CD4-positive, alpha-beta T cell treated with Interleukin-1 beta for 1 hour (primary cell): ENCODE results near the gene CLN6.

Experiments
- DNase-seq, 2 donors: peaks; one replicate each; pipeline ENCODE4 v3.0.0-alpha.2; 2020 to 2022

Gene CLN6

GRCh38 chr15:68229386-68230156, at the start of gene CLN6:
CLN6 (minus strand) TSS chr15:68229728; CDS start chr15:68229584, 144 bp downstream.
- DNase-seq, result peak; percentile 80 to 84

DNA sequence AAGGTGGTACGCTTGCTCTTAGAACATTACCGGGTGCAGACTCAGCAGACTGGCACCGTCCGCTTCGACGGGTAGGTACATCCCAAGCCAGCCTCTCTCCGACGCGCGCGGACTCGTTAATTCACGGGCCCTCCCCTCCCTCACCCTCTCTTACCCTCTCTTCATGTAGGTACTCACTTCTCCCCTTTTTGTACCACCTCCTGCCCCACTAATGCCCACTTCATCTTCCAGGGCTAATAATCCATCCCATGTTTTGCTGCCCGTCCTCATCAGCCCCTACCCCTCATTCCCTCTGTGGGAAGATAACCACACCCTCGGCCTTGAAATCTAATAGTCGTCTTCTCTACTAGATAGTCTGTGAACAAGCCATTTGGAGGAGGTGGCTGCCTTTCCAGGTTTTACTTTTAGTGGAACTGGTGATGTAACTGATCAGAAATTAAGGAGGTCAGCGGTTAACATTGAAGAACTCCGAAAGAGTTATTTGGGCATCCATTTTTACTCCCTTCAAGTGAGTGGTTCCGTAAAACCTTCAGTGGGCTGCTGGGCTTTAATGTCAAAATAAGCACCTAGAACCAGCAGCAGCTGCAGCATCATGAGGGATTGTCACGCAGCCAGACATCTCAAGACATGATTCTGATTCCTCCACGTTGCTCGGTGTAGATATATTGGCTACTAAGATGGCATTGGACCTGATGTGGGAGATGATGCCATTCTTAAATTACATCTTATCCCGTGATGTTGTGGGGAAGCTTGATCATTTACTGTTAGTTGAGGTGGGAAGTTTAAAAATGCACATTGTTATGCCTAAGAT, 49.3 kb upstream of the CLN6 start:
- DNase-seq, result no peak

GRCh38 chr15:68278345-68278594, 48.7 kb upstream of the CLN6 start:
- no peak for DNase-seq

GRCh38 chr15:68277603-68278344, 48.2 kb upstream of the CLN6 start, which contains the start of gene FEM1B:
FEM1B (plus strand) TSS chr15:68277745; CDS start chr15:68278418, 673 bp downstream.
- DNase-seq, result peak; percentile 89 to 90

DNA sequence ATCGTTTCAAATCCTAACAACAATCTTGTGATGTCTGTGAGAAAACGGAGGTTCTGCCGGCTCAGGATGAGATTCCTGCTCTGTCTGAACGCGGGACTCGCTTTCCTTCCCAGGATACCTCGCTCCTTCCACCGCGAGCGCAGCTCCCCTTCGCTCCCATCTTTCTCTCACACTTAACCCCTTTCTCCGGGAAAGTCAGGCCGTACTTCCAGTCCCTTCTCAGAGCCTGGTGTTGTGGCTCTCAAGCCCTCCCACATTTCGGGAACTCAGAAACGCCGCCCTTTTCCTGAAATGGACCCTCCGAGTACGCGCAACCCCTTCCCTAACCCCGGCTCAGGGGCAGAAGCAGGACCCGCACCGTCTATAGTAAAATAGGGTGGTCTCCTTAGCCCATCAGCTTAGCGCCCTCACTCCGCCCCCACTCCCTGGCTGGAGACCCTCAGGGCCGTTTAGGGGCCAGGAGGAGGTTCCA, 47.6 kb upstream of the CLN6 start:
- no peak for DNase-seq

GRCh38 chr15:68276668-68277067, 47.1 kb upstream of the CLN6 start:
- no peak for DNase-seq

- DNase-seq, result no peak
Measured at GRCh38 chr15:68275165-68275746, 45.7 kb upstream of the CLN6 start.

DNA sequence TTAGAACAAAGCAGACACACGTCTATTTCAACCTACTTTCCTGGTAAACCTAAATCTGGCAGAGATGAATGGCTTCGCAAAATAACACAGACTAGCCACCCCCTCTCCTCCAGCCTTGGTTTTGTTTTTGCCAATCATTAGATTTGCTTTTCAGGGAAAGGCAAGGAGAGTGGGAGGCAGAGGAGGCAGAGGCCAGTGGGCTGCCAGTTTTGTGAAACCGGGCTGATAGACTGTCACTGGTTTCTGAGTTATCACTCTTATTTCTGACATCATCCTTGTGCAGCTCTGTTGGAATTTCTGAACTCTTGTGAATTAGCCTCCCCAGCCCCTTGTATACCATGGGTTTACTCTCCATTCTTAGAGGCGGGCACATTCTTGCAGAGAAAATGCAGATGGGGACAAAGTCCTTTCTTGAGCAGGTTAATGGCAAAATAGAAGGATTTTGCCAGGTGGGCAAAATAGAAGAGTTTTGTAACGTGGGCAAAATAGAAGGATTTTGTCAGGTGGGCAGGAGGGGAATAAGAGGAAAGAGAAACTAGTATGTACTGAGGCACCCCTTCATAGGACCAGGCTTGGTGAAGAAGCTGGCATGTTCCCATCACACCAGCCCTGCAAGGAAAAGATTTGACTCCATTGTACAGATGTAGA, 44.8 kb upstream of the CLN6 start:
- DNase-seq, result no peak

DNA sequence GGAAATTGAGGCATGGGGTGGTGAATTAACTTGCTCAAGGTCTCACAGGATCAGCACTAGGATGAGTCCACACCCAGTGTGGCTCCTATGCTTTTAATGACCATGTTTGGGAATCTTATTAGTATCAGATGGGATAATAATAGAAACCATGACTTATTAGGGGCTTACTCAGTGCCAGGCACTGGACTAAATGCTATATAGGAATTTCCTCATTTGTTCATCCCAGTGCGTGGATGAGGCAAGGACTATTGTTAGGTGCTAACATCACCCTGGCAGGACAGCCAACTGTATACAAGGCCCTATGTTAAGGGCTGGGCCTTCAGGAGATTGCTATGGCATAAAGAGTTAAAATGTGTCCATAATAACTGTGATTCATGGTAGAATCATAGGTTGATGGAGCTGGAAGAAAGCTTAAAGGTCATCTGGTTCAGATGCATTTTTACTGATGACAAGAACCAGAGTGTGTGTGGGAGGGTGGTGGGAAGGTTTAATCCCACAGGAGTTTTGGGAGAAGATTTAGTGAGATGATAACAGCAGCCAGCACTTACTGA, 43.3 kb upstream of the CLN6 start:
- DNase-seq, result no peak

- no peak for DNase-seq
Measured at GRCh38 chr15:68271854-68272471, 42.4 kb upstream of the CLN6 start.

DNA sequence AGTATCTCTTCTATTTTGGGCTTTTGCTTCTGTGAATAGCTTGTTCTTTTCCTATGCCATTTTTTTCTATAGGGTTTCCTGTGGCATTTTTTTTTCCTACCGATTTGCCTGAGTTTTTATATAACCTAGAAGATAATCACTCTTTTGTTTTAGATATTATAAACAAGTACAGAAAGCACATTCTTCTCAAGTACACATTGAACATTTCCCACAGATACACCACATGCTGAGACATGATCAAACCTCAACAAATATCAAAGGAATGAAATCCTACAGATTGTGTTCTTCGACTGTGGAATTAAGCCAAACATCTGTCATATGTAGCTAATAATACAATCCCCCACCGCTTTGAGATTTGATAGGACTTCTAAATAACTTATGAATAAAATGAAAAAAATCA, 38.9 kb upstream of the CLN6 start:
- no peak for DNase-seq

DNA sequence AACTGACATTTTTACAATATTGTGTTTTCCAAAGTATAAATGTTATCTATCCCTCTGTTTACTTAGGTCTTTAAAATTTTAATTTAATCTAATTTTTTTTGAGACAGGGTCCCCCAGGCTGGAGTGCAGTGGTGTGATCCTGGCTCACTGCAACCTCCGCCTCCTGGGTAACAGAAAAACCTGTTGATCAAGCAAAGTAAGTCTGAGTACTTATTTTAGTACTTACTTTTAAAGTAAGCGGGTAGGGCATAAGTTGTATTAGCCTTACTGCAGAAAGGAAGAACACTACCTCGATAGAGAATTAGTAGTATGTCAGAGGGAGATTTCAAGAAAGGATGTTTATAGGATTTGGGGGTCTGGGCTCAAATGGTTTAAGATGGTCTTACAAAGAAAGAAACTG, 36.1 kb upstream of the CLN6 start:
- no peak for DNase-seq

GRCh38 chr15:68265081-68265480, 35.6 kb upstream of the CLN6 start:
- no peak for DNase-seq

DNA sequence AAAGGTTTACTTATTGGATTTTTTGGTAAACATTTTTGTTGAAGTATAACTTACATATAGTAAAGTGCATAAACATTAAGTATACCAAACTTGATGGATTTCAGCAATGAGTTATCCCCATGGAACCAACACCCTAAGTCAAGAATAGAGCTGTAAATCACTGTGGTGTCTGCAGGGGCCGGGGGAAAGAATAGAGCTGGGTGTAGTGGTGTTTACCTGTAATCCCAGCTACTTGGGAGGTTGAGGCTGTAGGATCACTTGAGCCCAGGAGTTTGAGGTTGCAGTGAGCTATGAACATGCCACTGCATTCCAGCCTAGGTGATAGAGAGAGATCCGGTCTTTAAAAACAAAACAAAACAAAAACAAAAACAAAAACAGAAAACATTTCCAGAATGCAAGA, 34.8 kb upstream of the CLN6 start:
- no peak for DNase-seq

DNA sequence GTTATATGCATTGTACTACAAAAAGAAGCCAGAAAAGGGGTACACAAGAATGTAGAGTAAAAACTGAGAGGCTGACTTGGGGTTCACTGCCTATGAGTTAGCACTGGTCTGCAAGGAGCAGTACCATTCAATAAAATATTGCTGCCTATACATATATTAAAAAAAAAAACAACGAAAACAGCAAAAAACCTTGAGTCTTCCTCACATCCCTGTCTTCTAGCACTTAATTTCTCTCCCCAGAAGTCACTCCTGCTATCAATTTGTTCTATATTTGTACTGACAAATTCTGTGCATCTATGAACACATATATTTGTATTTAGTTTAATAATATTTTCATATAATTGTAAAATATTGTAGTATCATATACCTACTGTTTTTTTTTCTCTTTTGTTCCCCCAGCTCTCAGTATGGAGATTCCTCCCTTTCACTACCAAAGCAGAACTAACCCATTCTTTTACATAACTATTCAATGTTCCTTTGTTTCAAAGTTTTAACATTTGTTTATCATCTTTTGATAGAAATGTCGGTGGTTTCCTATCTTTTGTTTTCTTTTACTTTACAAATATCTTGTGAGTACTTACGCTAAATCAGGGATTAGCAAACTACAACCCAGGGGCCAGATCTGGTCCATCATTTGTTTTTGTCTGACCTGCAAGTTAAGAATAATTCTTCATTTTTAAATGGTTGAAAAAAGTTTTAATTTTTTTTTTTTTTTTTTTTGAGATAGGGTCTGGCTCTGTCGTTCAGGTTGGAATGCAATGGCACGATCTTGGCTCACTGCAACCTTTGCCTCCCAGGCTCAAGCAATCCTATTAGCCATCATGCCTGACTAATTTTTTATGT, 33.2 kb upstream of the CLN6 start:
- DNase-seq, result no peak

DNA sequence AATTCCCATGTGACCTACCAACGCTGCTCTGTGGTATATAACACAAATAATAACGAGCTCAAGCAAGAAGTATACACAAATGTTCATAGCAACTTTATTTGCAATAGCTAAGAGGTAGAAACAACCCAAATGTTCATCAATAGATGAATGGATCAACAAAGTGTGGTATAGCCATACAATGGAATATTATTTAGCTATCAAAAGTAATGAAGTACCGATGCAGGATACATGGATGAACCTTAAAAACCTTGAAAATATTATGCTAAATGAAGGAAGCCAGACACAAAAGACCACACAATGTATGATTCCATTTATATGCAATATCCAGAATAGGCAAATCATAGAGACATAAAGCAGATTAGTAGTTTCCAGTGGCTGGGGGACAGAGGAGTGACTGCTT, 32.5 kb upstream of the CLN6 start:
- no peak for DNase-seq

GRCh38 chr15:68261241-68261640, 31.7 kb upstream of the CLN6 start:
- DNase-seq, result no peak

DNA sequence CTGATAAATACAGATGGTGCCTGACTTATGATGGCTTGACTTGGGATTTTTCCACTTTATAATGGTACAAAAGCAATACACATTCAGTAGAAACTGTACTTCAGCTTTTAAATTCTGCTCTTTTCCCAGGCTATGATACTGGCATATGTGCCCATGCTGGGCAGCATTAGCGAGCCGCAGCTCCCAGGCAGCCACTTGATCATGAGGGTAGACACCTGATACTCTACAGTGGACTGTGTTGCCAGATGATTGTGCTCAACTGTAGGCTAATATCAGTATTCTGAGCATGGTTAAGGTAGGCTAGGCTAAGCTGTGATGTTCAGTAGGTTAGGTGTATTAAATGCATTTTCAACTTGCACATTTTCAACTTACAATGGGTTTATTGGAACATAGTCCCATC, 30.4 kb upstream of the CLN6 start:
- no peak for DNase-seq

DNA sequence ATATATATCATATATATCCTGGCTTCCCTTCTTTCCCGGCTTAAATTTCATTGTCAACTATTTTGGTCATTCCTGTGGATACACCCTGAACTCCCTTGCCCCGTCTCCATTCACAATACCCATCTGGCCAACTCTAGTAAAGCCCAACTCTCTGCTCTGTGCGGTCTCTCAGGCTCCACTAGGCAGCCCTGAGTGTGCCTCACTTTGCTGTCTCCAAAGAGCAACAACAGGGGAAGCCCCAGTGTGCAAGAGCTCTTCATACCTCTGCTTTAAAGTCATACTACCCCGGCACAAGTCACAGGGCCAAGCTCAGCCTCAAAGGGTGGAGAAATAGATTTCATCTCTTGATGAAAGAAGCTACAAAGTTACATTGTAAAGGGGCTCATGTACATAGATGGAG, 29.2 kb upstream of the CLN6 start:
- peak in 1 of 2 donors; percentile 17 for DNase-seq

DNA sequence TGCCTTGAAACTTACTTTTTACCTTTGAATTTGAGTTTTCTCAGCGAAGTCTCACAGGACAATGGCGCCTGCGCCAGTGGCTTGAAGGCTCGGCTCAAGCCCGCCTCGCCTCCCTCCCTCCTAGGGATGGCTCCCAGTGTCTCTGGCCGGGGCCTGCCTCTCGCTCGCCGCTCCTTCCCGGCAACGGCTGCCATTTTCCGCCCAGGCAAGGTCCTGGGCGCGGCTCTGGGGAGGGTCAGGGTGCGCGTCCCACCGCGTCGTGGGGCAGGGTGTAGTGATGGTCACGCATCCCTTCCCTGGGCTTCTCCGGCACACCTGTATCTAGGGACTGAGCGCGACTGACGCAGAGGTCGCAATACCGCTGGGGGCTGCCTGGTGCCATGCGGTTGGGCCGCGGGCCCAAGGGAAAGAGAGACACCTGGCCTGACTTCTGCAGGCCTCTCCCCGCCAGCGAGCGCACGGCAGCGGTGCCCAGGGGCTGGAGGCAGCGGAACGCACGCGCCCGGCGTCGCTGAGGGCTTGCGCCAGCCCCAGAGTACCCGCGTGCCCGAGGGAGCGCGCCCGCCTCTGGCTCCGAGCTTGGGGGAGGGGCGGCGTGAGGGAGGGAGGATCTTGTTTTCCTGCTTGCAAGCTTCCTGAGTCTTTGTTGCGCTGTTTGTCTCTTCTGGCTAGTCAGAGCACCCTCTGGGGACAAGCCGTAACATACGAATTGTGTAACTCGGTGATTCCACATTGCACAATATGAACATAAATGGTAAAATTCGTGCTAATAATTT, 27.3 kb upstream of the CLN6 start:
- DNase-seq, result peak; percentile 62 to 73
